GM19099 (cell line): ENCODE results near the gene GLE1.

Experiments
- POLR2A ChIP-seq: IDR thresholded peaks from 3 replicates; pipeline ENCODE4 v1.6.1; 2011; ENCODE audit warnings: low read depth; ENCODE audit not compliant: insufficient read length; ENCODE audit errors: extremely low read depth

Gene GLE1

DNA sequence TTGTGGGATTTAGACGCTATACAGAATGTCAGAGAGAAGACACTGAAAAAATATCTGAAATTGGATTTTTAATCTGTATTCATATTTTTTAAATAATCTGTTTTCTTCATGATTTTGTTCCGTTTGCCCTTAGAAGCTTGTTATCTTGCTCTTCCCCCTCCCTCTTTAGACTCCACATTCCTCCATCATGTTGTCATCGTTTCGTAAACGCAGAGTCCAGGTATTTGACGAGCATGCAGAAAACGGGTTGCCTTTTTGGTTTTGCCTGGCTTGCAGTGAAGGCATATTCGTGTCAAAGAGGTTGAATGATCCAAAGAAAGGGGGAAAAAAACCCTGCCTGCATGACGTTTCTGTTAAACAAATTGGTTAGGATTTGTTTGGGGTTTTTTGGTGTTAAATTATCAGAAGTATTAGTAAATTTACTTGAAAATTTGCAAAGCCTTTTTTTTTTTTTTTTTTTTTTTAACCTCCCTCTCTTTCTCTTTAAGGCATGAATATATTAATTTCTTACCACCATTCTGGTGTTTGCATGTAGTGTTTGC, 50.7 kb downstream of the GLE1 start:
- TF ChIP-seq POLR2A, result no peak

DNA sequence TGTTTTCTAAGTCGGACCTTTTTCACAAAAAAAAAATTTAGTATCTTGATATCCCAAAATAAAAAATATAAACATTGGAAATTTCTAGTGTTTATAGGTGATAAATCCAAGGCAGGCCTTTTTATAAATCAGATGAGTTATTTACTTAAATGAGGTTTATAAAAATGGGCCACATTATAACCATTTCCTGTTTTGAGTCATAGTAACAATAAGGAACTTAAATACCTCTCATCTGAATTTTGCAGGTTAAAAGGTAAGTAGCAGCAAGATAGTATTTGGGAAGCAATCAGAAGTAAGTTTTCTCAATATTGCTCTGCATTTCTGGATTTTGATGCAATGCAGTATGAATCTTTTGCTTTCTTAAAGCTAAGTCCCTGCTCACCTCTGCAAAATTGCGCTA, 51.8 kb downstream of the GLE1 start:
- no peak for TF ChIP-seq POLR2A

DNA sequence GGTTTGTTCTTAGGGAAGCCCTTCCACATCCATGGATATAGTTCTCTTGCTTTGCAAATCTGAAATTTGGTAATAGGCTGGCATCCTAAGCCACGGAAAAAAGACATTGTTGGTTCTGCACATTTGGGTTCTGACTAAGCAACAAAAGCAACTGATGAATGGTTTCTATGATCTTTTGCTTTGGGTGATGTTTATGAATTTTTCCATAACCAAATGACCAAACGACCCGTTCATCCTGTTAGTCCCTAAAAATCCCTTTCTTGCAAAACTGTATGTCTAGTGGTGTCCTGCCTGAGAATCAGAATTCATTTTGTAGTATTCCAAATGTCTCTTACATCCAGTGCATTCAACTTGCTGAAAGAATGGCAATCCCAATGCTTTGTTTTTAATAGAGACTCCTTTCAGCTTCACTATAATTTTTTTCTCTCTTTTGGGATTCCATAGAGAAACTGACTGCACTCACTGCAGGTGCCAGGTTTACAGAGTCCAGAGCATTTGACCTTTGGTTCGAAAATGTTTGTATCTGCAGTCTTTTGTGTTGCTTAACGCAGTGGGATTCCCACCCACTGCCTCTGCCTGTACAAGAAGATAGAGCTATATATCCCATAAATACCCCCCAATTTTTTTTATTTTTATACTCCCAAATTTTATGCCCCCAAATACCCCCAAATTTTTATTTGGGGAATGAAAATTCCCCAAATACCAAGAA, 52.6 kb downstream of the GLE1 start:
- no peak for TF ChIP-seq POLR2A

DNA sequence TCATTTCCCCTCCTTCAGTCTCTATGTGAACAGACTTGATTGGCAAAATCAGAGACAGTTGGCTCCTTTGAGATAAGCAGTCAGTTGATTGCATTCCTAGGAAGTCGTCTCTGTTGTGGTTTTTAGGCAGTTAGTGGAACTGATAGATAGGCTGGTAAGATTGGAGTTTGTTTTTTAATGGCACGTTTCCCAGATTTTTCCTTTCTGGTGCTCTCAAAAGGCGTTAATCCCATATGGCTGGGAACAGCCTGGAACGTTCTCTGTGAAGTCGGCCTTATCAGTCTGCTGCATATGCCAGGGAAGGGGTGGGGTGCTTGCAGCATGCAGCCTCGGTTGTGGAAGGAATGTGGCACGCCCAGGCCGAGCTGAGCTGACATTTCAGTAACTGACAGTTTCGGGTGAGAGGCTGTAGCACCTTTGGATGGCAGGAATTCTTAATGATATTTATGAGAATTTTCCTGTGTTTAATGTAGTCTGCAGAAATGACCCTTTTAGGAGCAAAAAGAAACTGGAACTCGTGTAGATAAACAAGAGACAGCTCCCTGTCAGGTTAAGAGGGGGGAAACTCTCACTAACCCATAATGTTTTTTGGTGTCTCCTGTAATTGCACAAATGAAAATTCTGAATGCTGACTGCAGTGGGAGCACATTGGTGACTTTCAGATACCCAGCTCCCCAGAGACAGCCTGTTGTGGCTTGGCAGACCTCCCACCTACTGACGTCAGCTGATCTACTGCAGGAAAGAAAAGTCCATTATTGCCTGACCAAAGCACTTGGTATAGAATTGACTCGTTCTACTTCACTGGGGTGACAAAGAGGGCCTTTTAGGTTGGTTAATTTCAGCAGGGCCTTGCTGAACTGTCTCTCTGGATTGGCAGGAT, 54.2 kb downstream of the GLE1 start:
- no peak for TF ChIP-seq POLR2A

DNA sequence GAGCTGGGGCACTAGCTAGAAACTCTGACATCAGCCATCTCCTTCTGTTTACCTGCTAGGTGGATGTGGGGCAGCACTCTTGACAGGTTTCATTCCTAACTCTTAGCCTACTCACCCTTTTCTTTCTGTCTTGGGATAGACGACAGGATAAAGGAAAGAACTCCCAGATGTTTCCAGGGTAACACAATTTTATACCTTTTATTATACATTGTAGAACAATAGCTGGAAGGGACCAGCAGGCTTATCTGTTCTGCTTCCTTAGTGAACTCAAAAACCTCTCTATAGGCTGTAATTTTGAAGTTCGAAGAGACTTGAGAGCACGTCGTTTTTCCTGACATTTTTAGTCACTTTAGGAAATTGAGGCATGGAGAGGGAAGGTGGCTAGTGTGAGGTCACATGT, 61.1 kb downstream of the GLE1 start:
- no peak for TF ChIP-seq POLR2A

DNA sequence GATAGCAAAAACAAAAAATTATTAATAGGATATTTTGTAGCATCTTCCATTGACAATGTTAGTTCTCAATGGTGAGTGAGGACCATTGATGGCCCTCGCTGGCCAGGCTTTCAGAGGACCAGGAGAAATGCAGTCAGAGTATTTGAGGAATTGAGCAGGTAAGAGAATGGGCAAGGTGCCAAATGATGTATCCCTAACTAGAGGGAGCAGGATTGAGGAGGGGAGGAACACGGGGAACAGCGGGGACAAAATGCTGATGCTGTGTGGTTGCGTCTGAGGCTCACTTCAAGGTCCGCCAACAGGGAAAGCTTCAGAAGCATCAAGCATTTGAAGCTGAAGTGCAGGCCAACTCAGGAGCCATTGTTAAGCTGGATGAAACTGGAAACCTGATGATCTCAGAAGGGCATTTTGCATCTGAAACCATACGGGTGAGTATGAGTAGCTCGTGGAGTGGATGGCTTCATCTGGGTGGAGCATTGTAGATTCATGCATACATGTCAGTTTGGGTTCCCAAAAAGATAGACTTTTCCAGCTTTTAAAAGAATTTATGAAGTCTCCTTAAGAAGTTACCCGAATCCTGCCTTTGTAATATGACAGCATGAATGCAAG, 64.1 kb downstream of the GLE1 start:
- no peak for TF ChIP-seq POLR2A

DNA sequence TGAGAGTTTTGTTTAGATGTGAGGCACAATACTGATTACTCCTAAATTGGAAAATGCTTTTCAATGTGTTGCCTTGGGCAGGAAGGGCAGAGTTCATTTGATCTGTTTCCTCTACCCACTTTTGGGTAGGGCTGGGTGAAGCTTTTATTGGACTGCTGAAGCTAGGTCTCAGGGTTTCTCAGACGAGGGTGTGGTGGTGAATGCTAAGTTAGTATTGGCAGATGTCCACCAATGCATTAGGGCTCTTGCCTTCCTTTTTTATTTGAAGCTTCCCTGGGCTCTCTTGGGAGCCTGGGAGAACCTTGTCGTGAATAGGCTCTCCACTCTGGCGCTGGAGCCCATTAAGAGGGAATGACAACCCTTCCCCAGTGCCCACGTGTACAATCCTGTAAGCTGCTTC, 71.0 kb downstream of the GLE1 start:
- no peak for TF ChIP-seq POLR2A

DNA sequence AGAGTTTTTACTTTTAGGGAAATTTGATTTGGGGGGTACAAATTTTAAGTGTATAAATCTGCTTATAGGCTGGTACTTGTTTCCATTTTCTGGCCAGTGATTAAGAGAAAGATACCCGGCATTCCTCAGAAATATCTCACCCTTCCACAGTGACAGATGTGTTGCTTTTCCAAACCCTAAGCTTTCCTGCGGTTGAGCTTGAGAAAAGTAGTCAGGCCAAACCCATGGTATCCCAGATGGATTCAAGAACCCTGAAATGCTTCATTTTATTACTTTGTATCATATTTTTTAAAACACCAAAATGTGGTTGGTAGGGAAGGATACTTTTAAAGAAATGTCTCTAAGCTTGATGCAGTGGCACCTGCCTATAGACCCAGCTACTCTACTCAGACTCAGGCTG, 71.4 kb downstream of the GLE1 start:
- no peak for TF ChIP-seq POLR2A

DNA sequence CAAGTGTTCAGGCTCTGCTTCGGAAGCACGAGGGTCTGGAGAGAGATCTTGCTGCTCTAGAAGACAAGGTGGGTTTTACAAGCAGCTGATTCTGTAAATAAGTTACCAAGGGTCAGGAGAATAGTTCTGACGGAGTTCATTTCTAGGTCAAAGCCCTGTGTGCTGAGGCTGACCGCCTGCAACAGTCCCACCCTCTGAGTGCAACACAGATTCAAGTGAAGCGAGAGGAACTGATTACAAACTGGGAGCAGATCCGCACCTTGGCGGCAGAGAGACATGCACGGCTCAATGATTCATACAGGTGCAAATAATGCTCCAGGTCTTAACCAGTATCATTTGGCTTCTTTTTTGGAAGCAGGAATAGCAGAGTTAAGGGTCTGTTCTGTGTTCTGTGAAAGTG, 72.7 kb downstream of the GLE1 start:
- no peak for TF ChIP-seq POLR2A

DNA sequence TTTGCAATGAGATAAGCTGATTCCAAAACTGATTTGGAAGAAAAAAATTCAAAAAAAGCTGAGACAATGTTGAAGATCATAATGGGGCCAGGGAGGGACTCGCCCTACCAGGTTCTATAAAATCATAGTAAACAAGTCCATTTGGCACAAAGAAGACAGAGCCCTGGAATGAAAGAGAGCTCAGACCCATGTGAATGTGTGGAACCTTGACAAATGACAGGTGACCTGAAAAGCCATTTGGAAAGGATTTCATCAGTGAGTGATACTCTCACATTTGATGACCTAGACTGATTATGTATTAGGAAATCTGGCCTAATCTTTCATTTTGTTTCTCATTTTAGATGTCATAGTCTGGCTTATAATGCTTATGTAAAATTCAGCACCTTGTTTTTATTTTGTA, 74.7 kb downstream of the GLE1 start:
- no peak for TF ChIP-seq POLR2A

DNA sequence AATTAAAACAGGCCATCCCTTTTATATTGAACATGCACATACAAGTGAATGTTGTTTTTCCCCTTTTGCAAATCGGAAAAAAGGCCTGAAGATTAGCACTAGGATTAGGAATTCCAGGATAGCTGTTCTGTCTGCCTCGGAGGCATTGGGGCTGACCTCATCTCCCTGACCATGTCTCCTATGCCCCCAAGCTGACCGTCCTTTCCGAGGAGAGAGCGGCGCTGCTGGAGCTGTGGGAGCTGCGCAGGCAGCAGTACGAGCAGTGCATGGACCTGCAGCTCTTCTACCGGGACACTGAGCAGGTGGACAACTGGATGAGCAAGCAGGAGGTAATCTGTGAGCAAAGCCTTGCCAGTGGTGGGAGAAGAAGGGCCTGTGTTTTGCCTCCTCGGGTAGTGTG, 76.2 kb downstream of the GLE1 start:
- no peak for TF ChIP-seq POLR2A

DNA sequence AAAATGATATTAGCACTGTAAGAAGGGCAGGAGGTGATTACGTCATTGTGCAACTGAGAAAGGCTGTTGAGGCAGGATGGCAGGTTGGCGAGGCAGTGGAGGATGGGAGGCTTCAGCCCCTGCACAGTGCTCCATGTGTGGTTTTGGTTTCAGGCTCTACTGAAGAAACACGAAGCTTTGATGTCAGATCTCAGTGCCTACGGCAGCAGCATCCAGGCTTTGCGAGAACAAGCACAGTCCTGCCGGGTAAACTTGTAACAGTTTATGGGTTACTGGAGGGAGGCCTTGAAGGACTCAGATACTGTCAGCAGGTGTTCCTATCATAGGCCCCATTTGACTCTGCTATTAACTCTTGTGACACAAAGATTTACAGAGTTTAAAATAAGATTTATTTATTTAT, 82.9 kb downstream of the GLE1 start:
- TF ChIP-seq POLR2A, result no peak

DNA sequence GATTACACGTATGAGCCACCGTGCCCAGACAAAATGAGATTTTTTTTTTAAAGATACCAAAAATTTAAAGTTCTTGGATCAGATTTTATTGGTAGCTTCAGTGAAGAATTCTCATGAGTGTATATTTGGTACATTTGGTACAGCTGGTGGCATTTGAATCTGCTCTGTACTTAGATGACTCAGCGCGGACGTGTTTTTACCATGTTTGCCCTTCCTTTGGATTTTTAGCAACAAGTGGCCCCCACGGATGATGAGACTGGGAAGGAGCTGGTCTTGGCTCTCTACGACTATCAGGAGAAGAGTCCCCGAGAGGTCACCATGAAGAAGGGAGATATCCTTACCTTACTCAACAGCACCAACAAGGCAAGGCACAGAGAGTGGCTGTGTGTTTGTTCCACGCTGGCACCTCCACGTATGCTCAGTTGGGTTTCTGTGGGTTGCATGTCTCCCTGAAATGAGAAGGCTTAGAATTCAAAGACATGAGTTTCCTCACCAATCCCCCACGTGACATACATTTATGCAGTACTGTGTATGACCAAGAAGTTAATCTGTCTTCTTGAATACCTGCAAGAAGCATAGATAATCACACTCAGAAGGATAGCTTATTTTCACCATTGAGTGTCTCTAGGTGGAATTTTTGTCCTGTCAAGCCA, 84.2 kb downstream of the GLE1 start:
- TF ChIP-seq POLR2A, result no peak
